K562 (cell line): Measurements from ENCODE around the gene HOXB3. TPM values are rescaled to one million over a fixed set of nuclear protein-coding genes. Genes with fewer than 3 reads are reported as not detected.

ENCODE experiments used
- BRF1 ChIP-seq: IDR thresholded peaks from 3 replicates; pipeline ENCODE4 v1.6.1; 2011; ENCODE audit warnings: borderline replicate concordance, mild to moderate bottlenecking; ENCODE audit not compliant: insufficient read length; ENCODE audit errors: extremely low read depth
- CBFB ChIP-seq: sonication (generic); formaldehyde crosslinking; IDR thresholded peaks from 2 replicates; pipeline ENCODE4 v1.4.0; 2020; ENCODE audit warnings: mild to moderate bottlenecking, missing genetic modification reagents
- CHAMP1 ChIP-seq: fragments of 450-650 bp; IDR thresholded peaks from 2 replicates; pipeline ENCODE4 v1.6.1; 2016; ENCODE audit warnings: mild to moderate bottlenecking
- ETS1 ChIP-seq: conservative IDR thresholded peaks from 2 replicates; pipeline ENCODE4 v1.6.1; 2011; ENCODE audit warnings: low read depth, mild to moderate bottlenecking, low read length; ENCODE audit not compliant: control insufficient read depth
- KDM4B ChIP-seq, 2 experiments: fragments of 450-650 bp in 1 of 2; sonication (generic) in 1 of 2; IDR thresholded peaks; 2 replicates each; pipeline ENCODE4 v1.6.1; 2016 to 2017; ENCODE audit warnings: borderline replicate concordance in 2 of 2, antibody characterized with exemption in 1 of 2, low read depth in 1 of 2, mild to moderate bottlenecking in 1 of 2
- LARP7 ChIP-seq: fragments of 450-650 bp; IDR thresholded peaks from 2 replicates; pipeline ENCODE4 v1.6.1; 2016
- MED1 ChIP-seq: sonication (generic); formaldehyde crosslinking; IDR thresholded peaks from 2 replicates; pipeline ENCODE4 v1.8.1; 2023; ENCODE audit warnings: missing genetic modification reagents, borderline replicate concordance
- SAP30 ChIP-seq: fragments of 200-600 bp; sonication (generic); IDR thresholded peaks from 2 replicates; pipeline ENCODE4 v1.6.1; 2012; ENCODE audit warnings: borderline replicate concordance, low read depth, mild to moderate bottlenecking, moderate library complexity, low read length, control low read depth, inconsistent platforms; ENCODE audit not compliant: insufficient read depth, poor library complexity, severe bottlenecking
- ZBTB40 ChIP-seq, 2 experiments: fragments of 450-650 bp in 1 of 2; sonication (generic) in 1 of 2; formaldehyde crosslinking in 1 of 2; IDR thresholded peaks; 2 replicates each; pipeline versions ENCODE4 v1.7.1 to v1.9.0; 2016 to 2022; ENCODE audit warnings: inconsistent platforms in 1 of 2, mild to moderate bottlenecking in 1 of 2, missing genetic modification reagents in 1 of 2
- ZNF589 ChIP-seq: fragments of 200-800 bp; sonication (Bioruptor generic); IDR thresholded peaks from 2 replicates; pipeline ENCODE4 v1.6.1; 2016; ENCODE audit warnings: low read depth, missing genetic modification characterization, missing compliant biosample characterization
- ZNF778 ChIP-seq: fragments of 450-650 bp; formaldehyde crosslinking; IDR thresholded peaks from 2 replicates; pipeline ENCODE4 v1.4.0; 2020; ENCODE audit warnings: mild to moderate bottlenecking, moderate library complexity
- ZNF830 ChIP-seq: fragments of 250-450 bp; sonication (Bioruptor Pico); IDR thresholded peaks from 2 replicates; pipeline ENCODE4 v1.5.0; 2021; ENCODE audit warnings: mild to moderate bottlenecking
- polyA plus RNA-seq, 8 experiments: library from polyadenylated mRNA; depleted of rRNA in 4 of 8; stranded (reverse) in 5 of 8; unstranded in 3 of 8; fragments of >200 nt; fragmentation: Nextera tagmentation in 2 of 8; fragmentation: Illumina TruSeq in 1 of 8; extraction: Ambion mirVana in 2 of 8; extraction: Trizol in 1 of 8; gene quantifications; 2 replicates each; pipeline versions ENCODE4 v1.2.1 to v1.2.3, GENCODE V29; 2011 to 2014; ENCODE audit warnings: inconsistent platforms in 1 of 8, missing spikeins in 1 of 8
- total RNA-seq, 7 experiments: library from RNA; depleted of rRNA in 6 of 7; stranded (reverse); fragments of >200 nt in 6 of 7; fragmentation: Illumina TruSeq in 2 of 7; extraction: Trizol in 2 of 7; gene quantifications; 2 replicates each; pipeline versions ENCODE4 v1.2.1 to v1.2.3, GENCODE V29; 2011 to 2021; ENCODE audit warnings: low replicate concordance in 1 of 7
- TF ChIP-seq, protein P1 (sequence below): sonication (generic); formaldehyde crosslinking; IDR thresholded peaks from 2 replicates; pipeline ENCODE4 v1.9.0; 2022; ENCODE audit warnings: mild to moderate bottlenecking, missing genetic modification reagents

Gene HOXB3
- total and polyA plus RNA-seq, 9 of the 15 experiments (the other 6 are each of a cell fraction or from before 2014, with no cell fraction given), result 2.4 to 41.3 (median 20.2) TPM

- TF ChIP-seq CHAMP1, result no peak
- TF ChIP-seq CBFB (CRISPR knock-in tag), result no peak
- TF ChIP-seq MED1, result no peak
- TF ChIP-seq ZBTB40 (IDR thresholded peaks at IDR 0.05), result no peak
- TF ChIP-seq ZBTB40 (CRISPR knock-in tag; IDR thresholded peaks at IDR 0.05), result no peak
- TF ChIP-seq ETS1, result no peak
- TF ChIP-seq ZNF589 (CRISPR knock-in tag), result no peak
- no peak for TF ChIP-seq LARP7
- TF ChIP-seq, protein P1, sequence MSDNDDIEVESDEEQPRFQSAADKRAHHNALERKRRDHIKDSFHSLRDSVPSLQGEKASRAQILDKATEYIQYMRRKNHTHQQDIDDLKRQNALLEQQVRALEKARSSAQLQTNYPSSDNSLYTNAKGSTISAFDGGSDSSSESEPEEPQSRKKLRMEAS (CRISPR knock-in tag), result no peak
- no peak for TF ChIP-seq ZNF778
- no peak for TF ChIP-seq BRF1
- TF ChIP-seq SAP30, result no peak
- no peak for TF ChIP-seq KDM4B (IDR thresholded peaks at IDR 0.05; ENCODE audit: borderline replicate concordance in 2 of 2, low read depth in 1 of 2)
- TF ChIP-seq ZNF830 (CRISPR knock-in tag), result no peak
Observed at GRCh38 chr17:48634493-48635208, 44.6 kb upstream of the HOXB3 start (continued).
